Liver (tissue), 9 donors: ENCODE results near the gene GSKIP. TPM values are rescaled to one million over a fixed set of nuclear protein-coding genes. Genes with fewer than 3 reads are reported as not detected.

Source experiments
- DNase-seq: peaks from one replicate; pipeline ENCODE4 v3.0.0-alpha.2; 2017; ENCODE audit warnings: low spot score
- H3K27ac ChIP-seq, 2 donors: one replicate each; pipeline ENCODE4 v1.7.0; 2013; ENCODE audit warnings: inconsistent platforms in 2 of 2, low read length in 2 of 2, control low read depth in 1 of 2, low read depth in 1 of 2, mild to moderate bottlenecking in 1 of 2
- H3K27me3 ChIP-seq, 4 donors: one replicate each; pipeline versions ENCODE4 v1.6.1 to v1.7.0; 2013; ENCODE audit warnings: low read length in 3 of 4, inconsistent platforms in 1 of 4, mild to moderate bottlenecking in 1 of 4, moderate library complexity in 1 of 4; ENCODE audit not compliant: control insufficient read depth in 4 of 4, insufficient read depth in 4 of 4
- H3K36me3 ChIP-seq, 4 donors: one replicate each; pipeline versions ENCODE4 v1.6.1 to v1.7.0; 2013; ENCODE audit warnings: low read length in 3 of 4, mild to moderate bottlenecking in 3 of 4, low read depth in 1 of 4, moderate library complexity in 1 of 4; ENCODE audit not compliant: control insufficient read depth in 4 of 4, insufficient read depth in 3 of 4
- H3K4me1 ChIP-seq, 4 donors: one replicate each; pipeline versions ENCODE4 v1.6.1 to v1.7.0; 2013; ENCODE audit warnings: low read length in 3 of 4, mild to moderate bottlenecking in 3 of 4, moderate library complexity in 1 of 4; ENCODE audit not compliant: control insufficient read depth in 4 of 4, insufficient read depth in 4 of 4
- H3K4me3 ChIP-seq, 3 donors: one replicate each; pipeline versions ENCODE4 v1.6.1 to v1.7.0; 2013; ENCODE audit warnings: low read length in 3 of 3, control low read depth in 1 of 3, low read depth in 1 of 3, mild to moderate bottlenecking in 1 of 3
- H3K9ac ChIP-seq, 2 donors: one replicate each; pipeline ENCODE4 v1.7.0; 2013; ENCODE audit warnings: low read length in 2 of 2, mild to moderate bottlenecking in 2 of 2, moderate library complexity in 2 of 2, control low read depth in 1 of 2, low read depth in 1 of 2
- H3K9me3 ChIP-seq, 4 donors: one replicate each; pipeline versions ENCODE4 v1.6.1 to v1.7.0; 2013; ENCODE audit warnings: low read length in 3 of 4; ENCODE audit not compliant: control insufficient read depth in 4 of 4
- CTCF ChIP-seq: fragments of 150-350 bp; IDR thresholded peaks from 2 replicates; pipeline ENCODE4 v1.5.1; 2017; ENCODE audit warnings: improper control_type of control experiment, low read depth, low read length; ENCODE audit not compliant: missing input control
- FOXA1 ChIP-seq: IDR thresholded peaks from 2 replicates; pipeline ENCODE4 v1.6.1; 2016; ENCODE audit warnings: antibody characterized with exemption
- FOXA2 ChIP-seq: IDR thresholded peaks from 2 replicates; pipeline ENCODE4 v1.6.1; 2016; ENCODE audit warnings: antibody characterized with exemption
- GABPA ChIP-seq, 2 donors: IDR thresholded peaks in 1 of 2; conservative IDR thresholded peaks in 1 of 2; 2 replicates each; pipeline ENCODE4 v1.6.1; 2016; ENCODE audit warnings: antibody characterized with exemption in 2 of 2, mild to moderate bottlenecking in 1 of 2, moderate library complexity in 1 of 2
- HNF4A ChIP-seq, 2 donors: conservative IDR thresholded peaks; 2 replicates each; pipeline ENCODE4 v1.6.1; 2016; ENCODE audit warnings: antibody characterized with exemption in 2 of 2, mild to moderate bottlenecking in 2 of 2
- HNF4G ChIP-seq: IDR thresholded peaks from 2 replicates; pipeline ENCODE4 v1.6.1; 2016; ENCODE audit warnings: antibody characterized with exemption
- JUND ChIP-seq, 2 donors: IDR thresholded peaks; 2 replicates each; pipeline ENCODE4 v1.6.1; 2016; ENCODE audit warnings: antibody characterized with exemption in 2 of 2
- NR2F2 ChIP-seq: IDR thresholded peaks from 2 replicates; pipeline ENCODE4 v1.6.1; 2016; ENCODE audit warnings: antibody characterized with exemption
- RAD21 ChIP-seq, 2 donors: IDR thresholded peaks; 2 replicates each; pipeline ENCODE4 v1.6.1; 2016; ENCODE audit warnings: antibody characterized with exemption in 2 of 2, mild to moderate bottlenecking in 2 of 2
- REST ChIP-seq: IDR thresholded peaks from 2 replicates; pipeline ENCODE4 v1.6.1; 2016; ENCODE audit warnings: antibody characterized with exemption, mild to moderate bottlenecking
- RXRA ChIP-seq, 2 donors: IDR thresholded peaks; 2 replicates each; pipeline ENCODE4 v1.6.1; 2017 to 2018; ENCODE audit warnings: antibody characterized with exemption in 2 of 2, mild to moderate bottlenecking in 1 of 2
- SP1 ChIP-seq: IDR thresholded peaks from 2 replicates; pipeline ENCODE4 v1.6.1; 2018; ENCODE audit warnings: antibody characterized with exemption, mild to moderate bottlenecking
- TAF1 ChIP-seq: conservative IDR thresholded peaks from 2 replicates; pipeline ENCODE4 v1.6.1; 2016; ENCODE audit warnings: antibody characterized with exemption, mild to moderate bottlenecking
- YY1 ChIP-seq: IDR thresholded peaks from 2 replicates; pipeline ENCODE4 v1.6.1; 2016; ENCODE audit warnings: antibody characterized with exemption, mild to moderate bottlenecking
- ZBTB33 ChIP-seq: IDR thresholded peaks from 2 replicates; pipeline ENCODE4 v1.6.1; 2016; ENCODE audit warnings: antibody characterized with exemption
- WGBS: extraction: QIAGEN DNeasy Blood & Tissue Kit; methylation state at CpG from one replicate; pipeline ENCODE4 v1.1.7; 2013; 5-methylcytosine and 5-hydroxymethylcytosine counted together
- polyA plus RNA-seq, 2 donors: library from polyadenylated mRNA; stranded (reverse) in 1 of 2; unstranded in 1 of 2; fragments of 200-250 nt in 1 of 2; fragments of >200 nt in 1 of 2; fragmentation: Nextera tagmentation in 1 of 2; extraction: Ambion mirVana in 1 of 2; gene quantifications; one replicate each; pipeline versions ENCODE4 v1.2.1 to v1.2.3, GENCODE V29; 2013 to 2015
- total RNA-seq, 2 donors: library from RNA; depleted of rRNA; stranded (reverse); fragments of >200 nt; gene quantifications; one replicate each; pipeline ENCODE4 v1.2.3, GENCODE V29; 2014
- TF ChIP-seq, protein P1 (sequence below): IDR thresholded peaks from 2 replicates; pipeline ENCODE4 v1.6.1; 2016; ENCODE audit warnings: antibody characterized with exemption
- TF ChIP-seq, protein P2 (sequence below): IDR thresholded peaks from 2 replicates; pipeline ENCODE4 v1.6.1; 2016; ENCODE audit warnings: antibody characterized with exemption
- donor health status: healthy.
- donor health status: healthy.
- donor health status: healthy.
- donor health status: healthy.
- donor health status: healthy.

The GSKIP gene
- total and polyA plus RNA-seq, 4 donors, result 10.9 to 23.7 (median 14.4) TPM

DNA sequence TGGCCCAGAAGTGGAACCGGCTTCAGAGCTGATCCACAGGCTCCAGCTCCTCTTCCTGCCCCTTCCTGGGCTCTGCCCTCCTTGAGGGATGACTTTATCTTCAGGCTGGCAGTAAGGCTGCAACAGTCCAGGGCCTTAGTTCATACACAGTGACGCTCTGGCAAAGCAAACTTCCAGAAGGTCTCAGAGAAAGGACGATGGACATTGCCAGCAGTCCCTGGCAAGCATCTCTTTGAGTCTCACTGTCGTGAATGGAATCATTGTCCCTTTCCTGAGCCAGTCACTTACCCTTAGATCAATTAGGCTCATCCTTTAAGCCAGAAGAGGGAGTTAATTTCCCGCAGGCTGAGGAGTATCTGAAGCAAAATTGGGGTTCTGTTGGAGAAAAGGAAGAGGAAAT lies 37.2 kb downstream of the GSKIP start:
- Histone ChIP-seq H3K36me3 (no peaks in the 10 kb centered on the region), H3K4me1 (no peaks in the 10 kb centered on the region), H3K9me3 (no peaks in the 10 kb centered on the region), H3K27me3 (no peaks in the 10 kb centered on the region), H3K27ac (no peak overlapping the region), H3K9ac (no peak overlapping the region), H3K4me3 (no peak overlapping the region)
- no peak for DNase-seq
- 91% methylated on average over 5 of the region's 5 CpGs for WGBS
- no peak for TF ChIP-seq RXRA (IDR thresholded peaks at IDR 0.05)
- TF ChIP-seq, protein P1, sequence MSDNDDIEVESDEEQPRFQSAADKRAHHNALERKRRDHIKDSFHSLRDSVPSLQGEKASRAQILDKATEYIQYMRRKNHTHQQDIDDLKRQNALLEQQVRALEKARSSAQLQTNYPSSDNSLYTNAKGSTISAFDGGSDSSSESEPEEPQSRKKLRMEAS, result no peak
- no peak for TF ChIP-seq RAD21 (IDR thresholded peaks at IDR 0.05)
- TF ChIP-seq FOXA2, result no peak
- no peak for TF ChIP-seq HNF4G
- TF ChIP-seq, protein P2, sequence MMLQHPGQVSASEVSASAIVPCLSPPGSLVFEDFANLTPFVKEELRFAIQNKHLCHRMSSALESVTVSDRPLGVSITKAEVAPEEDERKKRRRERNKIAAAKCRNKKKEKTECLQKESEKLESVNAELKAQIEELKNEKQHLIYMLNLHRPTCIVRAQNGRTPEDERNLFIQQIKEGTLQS, result no peak
- no peak for TF ChIP-seq TAF1
- TF ChIP-seq YY1, result no peak
- TF ChIP-seq HNF4A (conservative IDR thresholded peaks at IDR 0.05), result no peak
- no peak for TF ChIP-seq FOXA1
- TF ChIP-seq CTCF, result no peak
- no peak for TF ChIP-seq JUND (IDR thresholded peaks at IDR 0.05)
- TF ChIP-seq GABPA (IDR thresholded peaks at IDR 0.05 in 1 of 2, conservative IDR thresholded peaks at IDR 0.05 in 1 of 2), result no peak
- TF ChIP-seq SP1, result no peak
- no peak for TF ChIP-seq REST
- no peak for TF ChIP-seq ZBTB33

- WGBS, result 88% methylated on average over 3 of the region's 3 CpGs
- no peaks in the 10 kb centered on the region for H3K36me3 ChIP-seq
- no peak overlapping the region for H3K27ac ChIP-seq
- no peaks in the 10 kb centered on the region for H3K4me1 ChIP-seq
- H3K9me3 ChIP-seq, result no peaks in the 10 kb centered on the region
- no peak for DNase-seq
- H3K4me3 ChIP-seq, result no peak overlapping the region
- no peak overlapping the region for H3K9ac ChIP-seq
- no peaks in the 10 kb centered on the region for H3K27me3 ChIP-seq
- no peak for TF ChIP-seq RAD21 (IDR thresholded peaks at IDR 0.05)
- no peak for TF ChIP-seq ZBTB33
- TF ChIP-seq NR2F2, result no peak
- TF ChIP-seq, protein P1, result no peak
- TF ChIP-seq GABPA (IDR thresholded peaks at IDR 0.05 in 1 of 2, conservative IDR thresholded peaks at IDR 0.05 in 1 of 2), result no peak
- TF ChIP-seq YY1, result no peak
- TF ChIP-seq HNF4G, result no peak
- TF ChIP-seq RXRA (IDR thresholded peaks at IDR 0.05), result no peak
- no peak for TF ChIP-seq FOXA2
- no peak for TF ChIP-seq FOXA1
- no peak for TF ChIP-seq JUND (IDR thresholded peaks at IDR 0.05)
- TF ChIP-seq HNF4A (conservative IDR thresholded peaks at IDR 0.05), result no peak
- TF ChIP-seq TAF1, result no peak
- TF ChIP-seq REST, result no peak
- no peak for TF ChIP-seq SP1
Measured at GRCh38 chr14:96403409-96403808, 40.1 kb downstream of the GSKIP start.
